Hematopoietic multipotent progenitor cell (in vitro differentiated cells): ENCODE results near the gene GLT8D1. TPM values are rescaled to one million over a fixed set of nuclear protein-coding genes. Genes with fewer than 3 reads are reported as not detected.
A peak's percentile ranks its signal among the peaks of the same experiment; 100 is the strongest.
"Not testable (repeated sequence)": the region's sequence is repeated elsewhere in the genome, so short reads cannot be mapped to it uniquely, and the experiment has no call there.

Experiments used
- DNase-seq, 3 donors: peaks; one replicate each; pipeline ENCODE4 v3.0.0-alpha.2; 2011 to 2015; ENCODE audit warnings: low read depth in 2 of 3, low spot score in 2 of 3
- small RNA-seq: library from RNA; depleted of rRNA; stranded (forward); fragments of <200 nt; gene quantifications from one replicate; pipeline ENCODE3, GENCODE V24; 2012
- total RNA-seq: library from RNA; depleted of rRNA; stranded (reverse); fragments of >200 nt; gene quantifications from one replicate; pipeline ENCODE4 v1.2.3, GENCODE V29; 2012

Gene GLT8D1
- total RNA-seq, 1 donor = 31.0 TPM

GRCh38 chr3:52682016-52682415, 23.6 kb downstream of the GLT8D1 start:
- DNase-seq = peak in 1 of 3 donors; percentile 33

GRCh38 chr3:52681596-52681995, 24.0 kb downstream of the GLT8D1 start:
- no peak for DNase-seq

GRCh38 chr3:52679811-52680210, 25.8 kb downstream of the GLT8D1 start:
- DNase-seq = no peak

GRCh38 chr3:52679199-52679538, 26.4 kb downstream of the GLT8D1 start:
- no peak for DNase-seq

GRCh38 chr3:52678265-52679198, 27.1 kb downstream of the GLT8D1 start:
- DNase-seq = no peak

GRCh38 chr3:52676201-52676600, 29.4 kb downstream of the GLT8D1 start:
- not testable (repeated sequence) for DNase-seq

- DNase-seq = no peak
Observed at GRCh38 chr3:52671676-52672075, 33.9 kb downstream of the GLT8D1 start.

GRCh38 chr3:52670621-52671521, 34.7 kb downstream of the GLT8D1 start:
- DNase-seq = peak in 2 of 3 donors; percentile 45 to 74

GRCh38 chr3:52663098-52663497, 42.5 kb downstream of the GLT8D1 start:
- no peak for DNase-seq

- DNase-seq = no peak
Observed at GRCh38 chr3:52660046-52660445, 45.5 kb downstream of the GLT8D1 start.

- no peak for DNase-seq
Observed at GRCh38 chr3:52655895-52656294, 49.7 kb downstream of the GLT8D1 start.

- no peak for DNase-seq
Observed at GRCh38 chr3:52651592-52651991, 54.0 kb downstream of the GLT8D1 start.

- DNase-seq = peak in 2 of 3 donors; percentile 26 to 51
Observed at GRCh38 chr3:52650439-52650838, 55.2 kb downstream of the GLT8D1 start.

GRCh38 chr3:52649461-52650210, 56.0 kb downstream of the GLT8D1 start:
- DNase-seq = no peak

- no peak for DNase-seq
Observed at GRCh38 chr3:52645549-52645948, 60.0 kb downstream of the GLT8D1 start.

Small RNA genes within 50 kb of the gene (small RNA-seq; reads per million reads assigned to genes)
- gene AC006254.2 (not detected), gene RF00569 (2,979 reads per million, percentile 99 among the genes with 10 or more reads in this experiment), gene RF01183 (not detected), gene SNORD19 (not detected), gene SNORD19B (not detected), gene SNORD69 (883 reads per million, percentile 99 among the genes with 10 or more reads in this experiment)

Other genes starting within 250 kb of the GLT8D1 start
- 19.1 TPM for gene STAB1, start 210.5 kb downstream of the GLT8D1 start, total RNA-seq
- 40.4 TPM for gene NT5DC2, start 171.9 kb downstream of the GLT8D1 start, total RNA-seq
- 1.9 TPM for gene UQCC5, start 169.2 kb downstream of the GLT8D1 start, total RNA-seq
- gene PBRM1, start 19.9 kb downstream of the GLT8D1 start, total RNA-seq = 63.3 TPM
- 22.6 TPM for gene GNL3, start 19.8 kb downstream of the GLT8D1 start, total RNA-seq
- gene SPCS1, start 315 bp upstream of the GLT8D1 start, total RNA-seq = 44.7 TPM
- gene NEK4, start 65.1 kb upstream of the GLT8D1 start, total RNA-seq = 12.1 TPM
- under 0.01 TPM for gene ITIH1, start 71.8 kb upstream of the GLT8D1 start, total RNA-seq
- gene ITIH3, start 89.0 kb upstream of the GLT8D1 start, total RNA-seq = not detected
- 7.5 TPM for gene ITIH4, start 124.9 kb upstream of the GLT8D1 start, total RNA-seq
- gene MUSTN1, start 129.2 kb upstream of the GLT8D1 start, total RNA-seq = 0.27 TPM
- 13.2 TPM for gene STIMATE, start 191.8 kb upstream of the GLT8D1 start, total RNA-seq